Right ventricle myocardium superior (tissue), 1 donor: ENCODE results near the gene KLHL20. TPM values are rescaled to one million over a fixed set of nuclear protein-coding genes. Genes with fewer than 3 reads are reported as not detected.
A peak's percentile ranks its signal among the peaks of the same experiment; 100 is the strongest.

Experiments used
- ATAC-seq: fragments of 200-7000 bp; cut with Tn5 transposase; one replicate; pipeline ENCODE4 v1.9.1; 2020; ENCODE audit warnings: mild to moderate bottlenecking; ENCODE audit not compliant: poor library complexity
- DNase-seq: peaks from one replicate; pipeline ENCODE4 v3.0.0-alpha.2; 2020
- intact Hi-C: fragments of 100-400 bp; cut with DNase I; formaldehyde crosslinking; loops from one replicate; pipeline ENCODE4 v1.11.2; 2022
- total RNA-seq: library from RNA; stranded (reverse); fragmentation: NEBNext Ultra II Directional; extraction: Animal tissue kit (Norgen Biotek cat#: 25700); gene quantifications from one replicate; pipeline ENCODE4 v1.2.1, GENCODE V29; 2021
- donor health status: DM: no; HTN: yes; CAD: no; lungs with severe emphysema.

Gene KLHL20
- total RNA-seq, 1 donor from 2014 or later = 15.2 TPM

- no peak for DNase-seq
- ATAC-seq = no peak
- intact Hi-C loops = no loop called here
These were observed 103.7 kb downstream of the KLHL20 start for GRCh38 chr1:173818459-173818858.

GRCh38 chr1:173821680-173822079, 106.9 kb downstream of the KLHL20 start:
- no peak for ATAC-seq
- DNase-seq = no peak
- intact Hi-C loops = loop anchor here (5.0 to 10.0 kb wide), 2 partner anchors 389 to 1077 kb away; no protein-coding TSS in a partner anchor

GRCh38 chr1:173823781-173824314, 109.1 kb downstream of the KLHL20 start:
- no peak for DNase-seq
- ATAC-seq = no peak
- intact Hi-C loops = loop anchor here (5.0 to 10.0 kb wide), 2 partner anchors 392 to 1079 kb away; no protein-coding TSS in a partner anchor

GRCh38 chr1:173824315-173825081, 109.7 kb downstream of the KLHL20 start, which contains the start of the genes CENPL and DARS2:
CENPL (minus strand) TSS chr1:173824883; CDS start chr1:173811299, 13,584 bp downstream.
DARS2 (plus strand) TSS chr1:173824673; CDS start chr1:173825230, 557 bp downstream.
- intact Hi-C loops = loop anchor here (5.0 to 10.0 kb wide), 2 partner anchors 392 to 1080 kb away; no protein-coding TSS in a partner anchor
- DNase-seq (peak; percentile 97), ATAC-seq (peak; percentile 98)

GRCh38 chr1:173827611-173828010, 112.8 kb downstream of the KLHL20 start:
- DNase-seq (no peak), ATAC-seq (no peak)
- intact Hi-C loops = loop anchor here (10.0 kb wide), 1 partner anchor 1083 kb away; no protein-coding TSS in a partner anchor

- ATAC-seq (no peak), DNase-seq (no peak)
- intact Hi-C loops = no loop called here
These were observed 118.0 kb downstream of the KLHL20 start for GRCh38 chr1:173832748-173833147.

Other genes with a start within 250 kb of the KLHL20 start
- 539 TPM for gene PRDX6, start 237.6 kb upstream of the KLHL20 start, total RNA-seq
- not detected for gene SLC9C2, start 111.9 kb upstream of the KLHL20 start, total RNA-seq
- gene TEX50, start 79.6 kb upstream of the KLHL20 start, total RNA-seq = not detected
- 0.24 TPM for gene ANKRD45, start 45.1 kb upstream of the KLHL20 start, total RNA-seq
- 12.9 TPM for gene DARS2, start 109.7 kb downstream of the KLHL20 start, total RNA-seq
- 2.6 TPM for gene CENPL, start 109.9 kb downstream of the KLHL20 start, total RNA-seq
- 50.2 TPM for gene GAS5, start 153.0 kb downstream of the KLHL20 start, total RNA-seq
- gene ZBTB37, start 153.4 kb downstream of the KLHL20 start, total RNA-seq = 6.9 TPM
- gene SERPINC1, start 202.3 kb downstream of the KLHL20 start, total RNA-seq = 0.51 TPM